WTC11 (cell line): Measurements from ENCODE around the gene MYH14. TPM values are rescaled to one million over a fixed set of nuclear protein-coding genes. Genes with fewer than 3 reads are reported as not detected.
A peak's percentile ranks its signal among the peaks of the same experiment; 100 is the strongest.

Source experiments
- ATAC-seq: fragments of 200-7000 bp; cut with Tn5 transposase; 2 replicates; pipeline ENCODE4 v1.10.0; 2021; ENCODE audit warnings: mild to moderate bottlenecking, moderate library complexity
- CTCF ChIA-PET: fragments of 300-600 bp; sonication (Branson Sonifier 250); formaldehyde crosslinking; loops from one replicate; lab custom pipeline; 2021; ENCODE audit warnings: antibody characterized with exemption; lab: Charles Lee
- POLR2A ChIA-PET: fragments of 350-600 bp; sonication (Branson Sonifier 250); formaldehyde crosslinking; loops from one replicate; lab custom pipeline; 2021; ENCODE audit warnings: antibody characterized with exemption; lab: Charles Lee
- DNase-seq: peaks from one replicate; pipeline ENCODE4 v3.0.0; 2021; ENCODE audit warnings: low spot score
- H3K27ac Mint-ChIP-seq: 2 replicates; pipeline ENCODE4 v1.8.0; 2021; ENCODE audit warnings: mixed read lengths
- H3K27me3 Mint-ChIP-seq: 2 replicates; pipeline ENCODE4 v1.8.0; 2021; ENCODE audit warnings: low read depth, mild to moderate bottlenecking, moderate library complexity, mixed read lengths
- H3K36me3 Mint-ChIP-seq: 2 replicates; pipeline ENCODE4 v1.8.0; 2021; ENCODE audit warnings: mixed read lengths
- H3K4me1 Mint-ChIP-seq: 2 replicates; pipeline ENCODE4 v1.8.0; 2022; ENCODE audit warnings: mixed read lengths
- H3K4me3 Mint-ChIP-seq: 2 replicates; pipeline ENCODE4 v1.8.0; 2021; ENCODE audit warnings: mild to moderate bottlenecking, moderate library complexity, mixed read lengths
- H3K9me3 Mint-ChIP-seq: 2 replicates; pipeline ENCODE4 v1.8.0; 2021; ENCODE audit warnings: mixed read lengths
- FOXJ3 ChIP-seq: sonication (generic); formaldehyde crosslinking; IDR thresholded peaks from 2 replicates; pipeline ENCODE4 v1.9.0; 2021; ENCODE audit warnings: missing genetic modification reagents, mild to moderate bottlenecking, borderline replicate concordance
- FOXP1 ChIP-seq: sonication (generic); formaldehyde crosslinking; IDR thresholded peaks from 2 replicates; pipeline ENCODE4 v1.8.0; 2022; ENCODE audit warnings: missing genetic modification reagents, mild to moderate bottlenecking, moderate library complexity, borderline replicate concordance
- GRHL2 ChIP-seq: fragments of 250-450 bp; sonication (Bioruptor Pico); IDR thresholded peaks from 2 replicates; pipeline ENCODE4 v1.8.0; 2022; ENCODE audit warnings: mild to moderate bottlenecking, moderate library complexity; ENCODE audit not compliant: insufficient replicate concordance, severe bottlenecking
- IRF2 ChIP-seq: sonication (generic); formaldehyde crosslinking; IDR thresholded peaks from 2 replicates; pipeline ENCODE4 v1.8.0; 2022; ENCODE audit warnings: low read depth, missing genetic modification reagents, borderline replicate concordance
- KAT7 ChIP-seq: sonication (generic); formaldehyde crosslinking; IDR thresholded peaks from 2 replicates; pipeline ENCODE4 v1.8.1; 2023; ENCODE audit warnings: missing genetic modification reagents, mild to moderate bottlenecking, borderline replicate concordance
- NFYB ChIP-seq: sonication (generic); formaldehyde crosslinking; conservative IDR thresholded peaks from 2 replicates; pipeline ENCODE4 v1.8.0; 2022; ENCODE audit warnings: low read depth, missing genetic modification reagents
- SMAD3 ChIP-seq: sonication (generic); formaldehyde crosslinking; IDR thresholded peaks from 2 replicates; pipeline ENCODE4 v1.8.0; 2022; ENCODE audit warnings: missing genetic modification reagents, mild to moderate bottlenecking, borderline replicate concordance
- TEAD1 ChIP-seq: sonication (generic); formaldehyde crosslinking; IDR thresholded peaks from 2 replicates; pipeline ENCODE4 v1.8.0; 2022; ENCODE audit warnings: mild to moderate bottlenecking, missing genetic modification reagents
- TEAD4 ChIP-seq: sonication (generic); formaldehyde crosslinking; IDR thresholded peaks from 2 replicates; pipeline ENCODE4 v1.8.0; 2022; ENCODE audit warnings: mild to moderate bottlenecking, missing genetic modification reagents
- ZBTB21 ChIP-seq: sonication (generic); formaldehyde crosslinking; IDR thresholded peaks from 2 replicates; pipeline ENCODE4 v1.8.1; 2023; ENCODE audit warnings: mild to moderate bottlenecking, missing genetic modification reagents, borderline replicate concordance
- ZNF121 ChIP-seq: sonication (generic); formaldehyde crosslinking; IDR thresholded peaks from 2 replicates; pipeline ENCODE4 v1.8.0; 2023; ENCODE audit warnings: missing genetic modification reagents
- ZNF219 ChIP-seq: sonication (generic); formaldehyde crosslinking; IDR thresholded peaks from 2 replicates; pipeline ENCODE4 v1.8.0; 2023; ENCODE audit warnings: missing genetic modification reagents, mild to moderate bottlenecking, borderline replicate concordance
- ZNF317 ChIP-seq: sonication (generic); formaldehyde crosslinking; IDR thresholded peaks from 2 replicates; pipeline ENCODE4 v1.8.1; 2023; ENCODE audit warnings: low read depth, mild to moderate bottlenecking, moderate library complexity, missing genetic modification reagents, borderline replicate concordance
- ZNF671 ChIP-seq: fragments of 250-450 bp; sonication (Bioruptor Pico); IDR thresholded peaks from 2 replicates; pipeline ENCODE4 v1.8.0; 2021; ENCODE audit warnings: mild to moderate bottlenecking
- total RNA-seq: library from RNA; stranded (reverse); gene quantifications from 3 replicates; pipeline ENCODE4 v1.2.3, GENCODE V29; 2021
- TF ChIP-seq, protein P1 (sequence below): sonication (generic); formaldehyde crosslinking; IDR thresholded peaks from 2 replicates; pipeline ENCODE4 v1.8.1; 2023; ENCODE audit warnings: mild to moderate bottlenecking, missing genetic modification reagents, borderline replicate concordance
- TF ChIP-seq, protein P2 (sequence below): fragments of 250-450 bp; sonication (Bioruptor Pico); conservative IDR thresholded peaks from 2 replicates; pipeline ENCODE4 v1.9.0; 2021; ENCODE audit warnings: mild to moderate bottlenecking
- TF ChIP-seq, protein P3 (sequence below): sonication (generic); formaldehyde crosslinking; IDR thresholded peaks from 2 replicates; pipeline ENCODE4 v1.8.0; 2023; ENCODE audit warnings: missing genetic modification reagents
- TF ChIP-seq, protein P4 (sequence below): fragments of 250-450 bp; sonication (Bioruptor Pico); IDR thresholded peaks from 2 replicates; pipeline ENCODE4 v1.9.0; 2021; ENCODE audit warnings: mild to moderate bottlenecking, borderline replicate concordance
- TF ChIP-seq, protein P5 (sequence below): sonication (generic); formaldehyde crosslinking; IDR thresholded peaks from 2 replicates; pipeline ENCODE4 v1.8.0; 2023; ENCODE audit warnings: mild to moderate bottlenecking, missing genetic modification reagents
- TF ChIP-seq, protein P6 (sequence below): fragments of 250-450 bp; sonication (Bioruptor Pico); IDR thresholded peaks from 2 replicates; pipeline ENCODE4 v1.9.0; 2021; ENCODE audit warnings: mild to moderate bottlenecking

The MYH14 gene
- total RNA-seq, 1 experiment from 2014 or later, result 25.8 TPM

DNA sequence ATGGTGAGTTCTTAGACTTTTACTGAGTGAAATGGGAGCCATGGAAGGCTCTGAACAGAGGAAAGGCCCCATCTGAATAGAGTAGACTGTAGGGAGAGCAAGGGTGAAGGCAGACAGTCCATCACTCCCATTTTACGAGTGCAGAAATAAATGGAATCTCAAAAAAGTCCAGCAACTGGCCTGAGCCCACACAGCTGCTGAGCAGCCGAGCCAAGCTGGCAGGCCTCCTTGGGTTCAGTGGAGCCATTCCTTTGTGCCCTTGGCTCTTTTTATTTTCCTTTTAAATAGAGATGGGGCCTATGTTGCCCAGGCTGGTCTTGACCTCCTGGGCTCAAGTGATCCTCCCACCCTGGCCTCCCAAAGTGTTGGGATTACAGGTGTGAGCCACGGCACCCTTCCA, 1.0 kb upstream of the MYH14 start (continued):
- TF ChIP-seq, protein P1, sequence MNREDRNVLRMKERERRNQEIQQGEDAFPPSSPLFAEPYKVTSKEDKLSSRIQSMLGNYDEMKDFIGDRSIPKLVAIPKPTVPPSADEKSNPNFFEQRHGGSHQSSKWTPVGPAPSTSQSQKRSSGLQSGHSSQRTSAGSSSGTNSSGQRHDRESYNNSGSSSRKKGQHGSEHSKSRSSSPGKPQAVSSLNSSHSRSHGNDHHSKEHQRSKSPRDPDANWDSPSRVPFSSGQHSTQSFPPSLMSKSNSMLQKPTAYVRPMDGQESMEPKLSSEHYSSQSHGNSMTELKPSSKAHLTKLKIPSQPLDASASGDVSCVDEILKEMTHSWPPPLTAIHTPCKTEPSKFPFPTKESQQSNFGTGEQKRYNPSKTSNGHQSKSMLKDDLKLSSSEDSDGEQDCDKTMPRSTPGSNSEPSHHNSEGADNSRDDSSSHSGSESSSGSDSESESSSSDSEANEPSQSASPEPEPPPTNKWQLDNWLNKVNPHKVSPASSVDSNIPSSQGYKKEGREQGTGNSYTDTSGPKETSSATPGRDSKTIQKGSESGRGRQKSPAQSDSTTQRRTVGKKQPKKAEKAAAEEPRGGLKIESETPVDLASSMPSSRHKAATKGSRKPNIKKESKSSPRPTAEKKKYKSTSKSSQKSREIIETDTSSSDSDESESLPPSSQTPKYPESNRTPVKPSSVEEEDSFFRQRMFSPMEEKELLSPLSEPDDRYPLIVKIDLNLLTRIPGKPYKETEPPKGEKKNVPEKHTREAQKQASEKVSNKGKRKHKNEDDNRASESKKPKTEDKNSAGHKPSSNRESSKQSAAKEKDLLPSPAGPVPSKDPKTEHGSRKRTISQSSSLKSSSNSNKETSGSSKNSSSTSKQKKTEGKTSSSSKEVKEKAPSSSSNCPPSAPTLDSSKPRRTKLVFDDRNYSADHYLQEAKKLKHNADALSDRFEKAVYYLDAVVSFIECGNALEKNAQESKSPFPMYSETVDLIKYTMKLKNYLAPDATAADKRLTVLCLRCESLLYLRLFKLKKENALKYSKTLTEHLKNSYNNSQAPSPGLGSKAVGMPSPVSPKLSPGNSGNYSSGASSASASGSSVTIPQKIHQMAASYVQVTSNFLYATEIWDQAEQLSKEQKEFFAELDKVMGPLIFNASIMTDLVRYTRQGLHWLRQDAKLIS (CRISPR knock-in tag), result no peak
- TF ChIP-seq, protein P2, sequence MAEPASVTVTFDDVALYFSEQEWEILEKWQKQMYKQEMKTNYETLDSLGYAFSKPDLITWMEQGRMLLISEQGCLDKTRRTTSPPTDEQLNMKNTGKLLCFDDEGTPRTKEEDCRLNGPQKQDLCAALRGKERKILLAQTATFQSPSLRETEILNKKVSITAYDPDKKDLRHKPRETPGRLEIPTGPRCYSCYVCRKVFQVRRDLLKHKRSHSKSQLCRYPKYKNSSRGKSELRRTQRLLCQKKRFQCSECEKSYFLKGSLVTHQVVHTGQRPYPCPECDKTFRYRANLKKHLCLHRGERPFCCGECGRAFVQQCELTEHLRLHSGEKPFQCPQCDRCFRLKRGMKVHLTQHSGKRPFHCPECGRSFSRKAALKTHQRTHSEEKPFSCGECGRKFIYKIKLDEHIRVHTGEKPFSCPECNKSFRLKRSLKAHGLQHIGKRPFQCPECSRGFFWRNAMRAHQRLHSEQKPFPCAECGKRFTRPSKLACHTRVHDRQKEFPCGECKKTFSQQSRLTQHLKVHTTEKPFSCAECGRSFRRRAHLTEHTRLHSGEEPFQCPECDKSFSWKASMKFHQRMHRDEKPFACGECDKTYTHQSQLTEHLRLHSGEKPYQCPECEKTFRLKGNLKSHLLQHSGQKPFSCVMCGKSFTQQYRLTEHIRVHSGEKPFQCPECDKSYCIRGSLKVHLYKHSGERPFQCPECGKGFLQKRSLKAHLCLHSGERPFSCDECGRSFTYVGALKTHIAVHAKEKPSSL, result no peak
- TF ChIP-seq, protein P3, sequence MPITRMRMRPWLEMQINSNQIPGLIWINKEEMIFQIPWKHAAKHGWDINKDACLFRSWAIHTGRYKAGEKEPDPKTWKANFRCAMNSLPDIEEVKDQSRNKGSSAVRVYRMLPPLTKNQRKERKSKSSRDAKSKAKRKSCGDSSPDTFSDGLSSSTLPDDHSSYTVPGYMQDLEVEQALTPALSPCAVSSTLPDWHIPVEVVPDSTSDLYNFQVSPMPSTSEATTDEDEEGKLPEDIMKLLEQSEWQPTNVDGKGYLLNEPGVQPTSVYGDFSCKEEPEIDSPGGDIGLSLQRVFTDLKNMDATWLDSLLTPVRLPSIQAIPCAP, result no peak
- TF ChIP-seq KAT7 (no peak), TEAD1 (no peak)
- TF ChIP-seq, protein P4, sequence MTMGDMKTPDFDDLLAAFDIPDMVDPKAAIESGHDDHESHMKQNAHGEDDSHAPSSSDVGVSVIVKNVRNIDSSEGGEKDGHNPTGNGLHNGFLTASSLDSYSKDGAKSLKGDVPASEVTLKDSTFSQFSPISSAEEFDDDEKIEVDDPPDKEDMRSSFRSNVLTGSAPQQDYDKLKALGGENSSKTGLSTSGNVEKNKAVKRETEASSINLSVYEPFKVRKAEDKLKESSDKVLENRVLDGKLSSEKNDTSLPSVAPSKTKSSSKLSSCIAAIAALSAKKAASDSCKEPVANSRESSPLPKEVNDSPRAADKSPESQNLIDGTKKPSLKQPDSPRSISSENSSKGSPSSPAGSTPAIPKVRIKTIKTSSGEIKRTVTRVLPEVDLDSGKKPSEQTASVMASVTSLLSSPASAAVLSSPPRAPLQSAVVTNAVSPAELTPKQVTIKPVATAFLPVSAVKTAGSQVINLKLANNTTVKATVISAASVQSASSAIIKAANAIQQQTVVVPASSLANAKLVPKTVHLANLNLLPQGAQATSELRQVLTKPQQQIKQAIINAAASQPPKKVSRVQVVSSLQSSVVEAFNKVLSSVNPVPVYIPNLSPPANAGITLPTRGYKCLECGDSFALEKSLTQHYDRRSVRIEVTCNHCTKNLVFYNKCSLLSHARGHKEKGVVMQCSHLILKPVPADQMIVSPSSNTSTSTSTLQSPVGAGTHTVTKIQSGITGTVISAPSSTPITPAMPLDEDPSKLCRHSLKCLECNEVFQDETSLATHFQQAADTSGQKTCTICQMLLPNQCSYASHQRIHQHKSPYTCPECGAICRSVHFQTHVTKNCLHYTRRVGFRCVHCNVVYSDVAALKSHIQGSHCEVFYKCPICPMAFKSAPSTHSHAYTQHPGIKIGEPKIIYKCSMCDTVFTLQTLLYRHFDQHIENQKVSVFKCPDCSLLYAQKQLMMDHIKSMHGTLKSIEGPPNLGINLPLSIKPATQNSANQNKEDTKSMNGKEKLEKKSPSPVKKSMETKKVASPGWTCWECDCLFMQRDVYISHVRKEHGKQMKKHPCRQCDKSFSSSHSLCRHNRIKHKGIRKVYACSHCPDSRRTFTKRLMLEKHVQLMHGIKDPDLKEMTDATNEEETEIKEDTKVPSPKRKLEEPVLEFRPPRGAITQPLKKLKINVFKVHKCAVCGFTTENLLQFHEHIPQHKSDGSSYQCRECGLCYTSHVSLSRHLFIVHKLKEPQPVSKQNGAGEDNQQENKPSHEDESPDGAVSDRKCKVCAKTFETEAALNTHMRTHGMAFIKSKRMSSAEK (CRISPR knock-in tag), result no peak

DNA sequence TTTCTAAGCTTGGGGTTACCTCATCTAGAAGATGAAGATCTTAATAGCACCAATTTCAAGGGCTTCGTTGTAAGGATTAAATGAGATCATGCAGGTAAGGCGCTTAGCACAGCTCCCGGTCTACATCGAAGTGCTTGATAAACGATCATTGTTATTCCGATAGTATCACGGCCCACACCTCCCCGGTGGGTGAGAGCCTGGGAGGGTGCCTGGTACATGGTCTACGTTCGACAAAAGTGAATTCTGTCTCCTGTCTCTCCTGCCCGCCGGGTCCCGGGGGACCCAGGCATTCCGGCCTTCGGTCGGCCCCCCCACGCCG, 501 bp upstream of the MYH14 start:
- peaks cover 13% of the 10 kb centered on the region for H3K4me1 Mint-ChIP-seq
- no peaks in the 10 kb centered on the region for H3K36me3 Mint-ChIP-seq
- H3K27ac Mint-ChIP-seq, result no peak overlapping the region
- H3K9me3 Mint-ChIP-seq, result no peaks in the 10 kb centered on the region
- ChIA-PET CTCF (interaction anchor here (0.7 to 1.9 kb wide), 10 partner anchors 25 to 501 kb away, joined by 3 to 16 read pairs (median 4); partner anchors contain the start of gene KCNC3), POLR2A (interaction anchor here (1.0 kb wide), 2 partner anchors 28 to 113 kb away, joined by 3 read pairs; no protein-coding TSS in a partner anchor)
- no peak for DNase-seq
- peaks cover 46% of the 10 kb centered on the region for H3K27me3 Mint-ChIP-seq
- H3K4me3 Mint-ChIP-seq, result peak overlapping the region; percentile 56
- ATAC-seq, result peak; percentile 1; the same call in 1 of the 2 replicates
- no peak for TF ChIP-seq ZBTB21 (CRISPR knock-in tag)
- TF ChIP-seq, protein P3, result no peak
- no peak for TF ChIP-seq TEAD4 (CRISPR knock-in tag)
- no peak for TF ChIP-seq FOXJ3
- TF ChIP-seq, protein P5, sequence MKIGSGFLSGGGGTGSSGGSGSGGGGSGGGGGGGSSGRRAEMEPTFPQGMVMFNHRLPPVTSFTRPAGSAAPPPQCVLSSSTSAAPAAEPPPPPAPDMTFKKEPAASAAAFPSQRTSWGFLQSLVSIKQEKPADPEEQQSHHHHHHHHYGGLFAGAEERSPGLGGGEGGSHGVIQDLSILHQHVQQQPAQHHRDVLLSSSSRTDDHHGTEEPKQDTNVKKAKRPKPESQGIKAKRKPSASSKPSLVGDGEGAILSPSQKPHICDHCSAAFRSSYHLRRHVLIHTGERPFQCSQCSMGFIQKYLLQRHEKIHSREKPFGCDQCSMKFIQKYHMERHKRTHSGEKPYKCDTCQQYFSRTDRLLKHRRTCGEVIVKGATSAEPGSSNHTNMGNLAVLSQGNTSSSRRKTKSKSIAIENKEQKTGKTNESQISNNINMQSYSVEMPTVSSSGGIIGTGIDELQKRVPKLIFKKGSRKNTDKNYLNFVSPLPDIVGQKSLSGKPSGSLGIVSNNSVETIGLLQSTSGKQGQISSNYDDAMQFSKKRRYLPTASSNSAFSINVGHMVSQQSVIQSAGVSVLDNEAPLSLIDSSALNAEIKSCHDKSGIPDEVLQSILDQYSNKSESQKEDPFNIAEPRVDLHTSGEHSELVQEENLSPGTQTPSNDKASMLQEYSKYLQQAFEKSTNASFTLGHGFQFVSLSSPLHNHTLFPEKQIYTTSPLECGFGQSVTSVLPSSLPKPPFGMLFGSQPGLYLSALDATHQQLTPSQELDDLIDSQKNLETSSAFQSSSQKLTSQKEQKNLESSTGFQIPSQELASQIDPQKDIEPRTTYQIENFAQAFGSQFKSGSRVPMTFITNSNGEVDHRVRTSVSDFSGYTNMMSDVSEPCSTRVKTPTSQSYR (CRISPR knock-in tag), result no peak
- TF ChIP-seq NFYB, result no peak
- TF ChIP-seq ZNF671 (CRISPR knock-in tag), result no peak
- no peak for TF ChIP-seq ZNF121
- no peak for TF ChIP-seq GRHL2 (CRISPR knock-in tag)
- TF ChIP-seq SMAD3 (CRISPR knock-in tag), result no peak
- no peak for TF ChIP-seq IRF2 (CRISPR knock-in tag)
- no peak for TF ChIP-seq FOXP1 (CRISPR knock-in tag)
- TF ChIP-seq TEAD1, result no peak
- TF ChIP-seq, protein P6, sequence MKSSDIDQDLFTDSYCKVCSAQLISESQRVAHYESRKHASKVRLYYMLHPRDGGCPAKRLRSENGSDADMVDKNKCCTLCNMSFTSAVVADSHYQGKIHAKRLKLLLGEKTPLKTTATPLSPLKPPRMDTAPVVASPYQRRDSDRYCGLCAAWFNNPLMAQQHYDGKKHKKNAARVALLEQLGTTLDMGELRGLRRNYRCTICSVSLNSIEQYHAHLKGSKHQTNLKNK (CRISPR knock-in tag), result no peak
- TF ChIP-seq KAT7, result no peak
- no peak for TF ChIP-seq ZNF317 (CRISPR knock-in tag)
- TF ChIP-seq ZNF219 (CRISPR knock-in tag), result no peak
